ENCODE data around the gene IDS. TPM values are rescaled to one million over a fixed set of nuclear protein-coding genes. Genes with fewer than 3 reads are reported as not detected.
A peak's percentile ranks its signal among the peaks of the same experiment; 100 is the strongest.
"Not testable (repeated sequence)": the region's sequence is repeated elsewhere in the genome, so short reads cannot be mapped to it uniquely, and the experiment has no call there.

Gene IDS
- total and polyA plus RNA-seq, 8 donors = 8.7 to 138 (median 41.7) TPM

GRCh38 chrX:149527705-149528104, 22.6 kb upstream of the IDS start:
- Histone ChIP-seq H3K36me3 (peaks cover 0 to 13% (median 0%) of the 10 kb centered on the region in 4 donors), H3K27ac (peak overlapping the region in 1 of 5 donors; percentile 38), H3K9me3 (no peaks in the 10 kb centered on the region), H3K27me3 (no peaks in the 10 kb centered on the region), H3K4me3 (no peak overlapping the region), H3K4me1 (peaks cover 0 to 11% (median 3%) of the 10 kb centered on the region in 4 donors)
- WGBS, 5 donors = 33 to 66% (median 50%) methylated on average over 1 of the region's 1 CpG
- peak in 5 of 7 experiments; percentile 19 to 51 (median 43) for TF ChIP-seq CTCF (IDR thresholded peaks at IDR 0.05)
- no peak for TF ChIP-seq POLR2AphosphoS5 (IDR thresholded peaks at IDR 0.05)
- intact Hi-C loops (cut with DNase I; ENCODE audit: low total_unique reads) = no loop called here
- peak in 1 of 2 donors; percentile 35 for DNase-seq

- H3K9me3 ChIP-seq; H3K36me3 ChIP-seq; H3K4me3 ChIP-seq; intact Hi-C loops (cut with DNase I; ENCODE audit: low total_unique reads); H3K27me3 ChIP-seq; DNase-seq: not testable (repeated sequence)
- Histone ChIP-seq H3K27ac (peak overlapping the region in 3 of 5 donors; percentile 8 to 66 (median 48)), H3K4me1 (peaks cover 0 to 11% (median 3%) of the 10 kb centered on the region in 4 donors)
- WGBS, 5 donors = 51 to 88% (median 74%) methylated on average over 3 to 8 of the region's 13 CpGs
These were observed 21.4 kb upstream of the IDS start for GRCh38 chrX:149526318-149527033.

GRCh38 chrX:149525903-149526302, 20.8 kb upstream of the IDS start:
- intact Hi-C loops (cut with DNase I; ENCODE audit: low total_unique reads); H3K9me3 ChIP-seq; H3K4me3 ChIP-seq; H3K27me3 ChIP-seq; DNase-seq; H3K36me3 ChIP-seq: not testable (repeated sequence)
- 35 to 46% (median 43%) methylated on average over 3 to 5 of the region's 5 CpGs for WGBS, 5 donors
- Histone ChIP-seq H3K27ac (peak overlapping the region in 3 of 5 donors; percentile 8 to 66 (median 48)), H3K4me1 (peaks cover 0 to 11% (median 3%) of the 10 kb centered on the region in 4 donors)

- intact Hi-C loops (cut with DNase I; ENCODE audit: low total_unique reads); H3K4me3 ChIP-seq; H3K36me3 ChIP-seq; H3K9me3 ChIP-seq; H3K27me3 ChIP-seq: not testable (repeated sequence)
- Histone ChIP-seq H3K27ac (peak overlapping the region in 3 of 5 donors; percentile 31 to 66 (median 34)), H3K4me1 (peaks cover 0 to 11% (median 3%) of the 10 kb centered on the region in 4 donors)
- WGBS, 5 donors = 0 to 21% (median 5%) methylated on average over 2 to 6 of the region's 10 CpGs; no CpG with 5 or more reads in 2 of the 5 donors
- DNase-seq = peak in 1 of 2 donors; percentile 76
These were observed 20.3 kb upstream of the IDS start for GRCh38 chrX:149525389-149525788.

- Histone ChIP-seq H3K27ac (no peak overlapping the region), H3K36me3 (no peaks in the 10 kb centered on the region), H3K9me3 (no peaks in the 10 kb centered on the region), H3K27me3 (no peaks in the 10 kb centered on the region), H3K4me3 (no peak overlapping the region), H3K4me1 (peaks cover 0 to 11% (median 3%) of the 10 kb centered on the region in 4 donors)
- intact Hi-C loops (cut with DNase I; ENCODE audit: low total_unique reads) = no loop called here
- DNase-seq = peak in 1 of 2 donors; percentile 27
- TF ChIP-seq CTCF (IDR thresholded peaks at IDR 0.05) = no peak
- no peak for TF ChIP-seq POLR2A (IDR thresholded peaks at IDR 0.05)
- no peak for TF ChIP-seq POLR2AphosphoS5 (IDR thresholded peaks at IDR 0.05)
- no peak for TF ChIP-seq EP300 (IDR thresholded peaks at IDR 0.05)
- WGBS, 5 donors = 56 to 77% (median 70%) methylated on average over 2 of the region's 2 CpGs
These were observed 17.8 kb upstream of the IDS start for GRCh38 chrX:149522916-149523315.

GRCh38 chrX:149521438-149521837, 16.3 kb upstream of the IDS start:
- peaks cover 0 to 11% (median 3%) of the 10 kb centered on the region in 4 donors for H3K4me1 ChIP-seq
- intact Hi-C loops (cut with DNase I; ENCODE audit: low total_unique reads) = no loop called here
- WGBS, 5 donors = 33 to 70% (median 58%) methylated on average over 5 to 9 of the region's 9 CpGs
- no peak for DNase-seq
- no peaks in the 10 kb centered on the region for H3K9me3 ChIP-seq
- no peak for TF ChIP-seq POLR2A (IDR thresholded peaks at IDR 0.05)
- no peak for TF ChIP-seq POLR2AphosphoS5 (IDR thresholded peaks at IDR 0.05)
- no peak overlapping the region for H3K27ac ChIP-seq
- H3K36me3 ChIP-seq = no peaks in the 10 kb centered on the region
- no peaks in the 10 kb centered on the region for H3K27me3 ChIP-seq
- no peak overlapping the region for H3K4me3 ChIP-seq

GRCh38 chrX:149520636-149521277, 15.7 kb upstream of the IDS start:
- H3K9me3 ChIP-seq; intact Hi-C loops (cut with DNase I; ENCODE audit: low total_unique reads); H3K36me3 ChIP-seq; H3K4me1 ChIP-seq; H3K27me3 ChIP-seq; H3K27ac ChIP-seq; DNase-seq; H3K4me3 ChIP-seq: not testable (repeated sequence)
- WGBS, 5 donors = 53 to 74% (median 65%) methylated on average over 3 of the region's 3 CpGs

Data from stomach (tissue), 9 donors.